ENCODE results near the gene CDK14. TPM values are rescaled to one million over a fixed set of nuclear protein-coding genes. Genes with fewer than 3 reads are reported as not detected.
"Not testable (repeated sequence)": the region's sequence is repeated elsewhere in the genome, so short reads cannot be mapped to it uniquely, and the experiment has no call there.

CDK14 gene
- total RNA-seq, 4 donors from 2014 or later = 22.2 to 36.3 (median 28.6) TPM

GRCh38 chr7:90752051-90752450, 155.9 kb downstream of the CDK14 start:
- Histone ChIP-seq H3K27ac (no peak overlapping the region), H3K4me1 (no peaks in the 10 kb centered on the region), H3K27me3 (no peaks in the 10 kb centered on the region), H3K36me3 (peaks cover 0 to 8% (median 0%) of the 10 kb centered on the region in 3 donors), H3K4me3 (no peak overlapping the region), H3K9me3 (no peaks in the 10 kb centered on the region)
- 88 to 90% methylated on average over 1 of the region's 1 CpG for WGBS, 2 donors
- TF ChIP-seq POLR2A (IDR thresholded peaks at IDR 0.05) = no peak
- TF ChIP-seq CTCF (IDR thresholded peaks at IDR 0.05) = no peak
- no peak for TF ChIP-seq EP300 (IDR thresholded peaks at IDR 0.05)
- DNase-seq (ENCODE audit: low spot score in 2 of 2) = no peak

GRCh38 chr7:90755041-90755440, 158.9 kb downstream of the CDK14 start:
- peaks cover 0 to 10% (median 0%) of the 10 kb centered on the region in 4 donors for H3K4me1 ChIP-seq
- no peaks in the 10 kb centered on the region for H3K27me3 ChIP-seq
- no peak overlapping the region for H3K27ac ChIP-seq
- no peak for DNase-seq (ENCODE audit: low spot score in 2 of 2)
- no peak overlapping the region for H3K4me3 ChIP-seq
- H3K9me3 ChIP-seq = no peaks in the 10 kb centered on the region
- TF ChIP-seq CTCF (IDR thresholded peaks at IDR 0.05) = no peak
- no peak for TF ChIP-seq POLR2A (IDR thresholded peaks at IDR 0.05)
- TF ChIP-seq EP300 (IDR thresholded peaks at IDR 0.05) = no peak
- 72 to 94% methylated on average over 3 of the region's 3 CpGs for WGBS, 2 donors
- H3K36me3 ChIP-seq = no peaks in the 10 kb centered on the region

GRCh38 chr7:90756366-90756765, 160.2 kb downstream of the CDK14 start:
- H3K9me3 ChIP-seq = no peaks in the 10 kb centered on the region
- TF ChIP-seq EP300 (IDR thresholded peaks at IDR 0.05) (no peak), CTCF (IDR thresholded peaks at IDR 0.05) (no peak), POLR2A (IDR thresholded peaks at IDR 0.05) (no peak)
- DNase-seq (ENCODE audit: low spot score in 2 of 2) = no peak
- no peaks in the 10 kb centered on the region for H3K27me3 ChIP-seq
- WGBS, 2 donors = 96% methylated on average over 1 of the region's 1 CpG
- H3K27ac ChIP-seq = no peak overlapping the region
- H3K4me3 ChIP-seq = no peak overlapping the region
- peaks cover 0 to 21% (median 2%) of the 10 kb centered on the region in 4 donors for H3K4me1 ChIP-seq
- H3K36me3 ChIP-seq = no peaks in the 10 kb centered on the region

- H3K36me3 ChIP-seq; H3K27ac ChIP-seq; H3K4me3 ChIP-seq; DNase-seq (ENCODE audit: low spot score in 2 of 2); H3K27me3 ChIP-seq; H3K9me3 ChIP-seq: not testable (repeated sequence)
- peaks cover 0 to 24% (median 2%) of the 10 kb centered on the region in 4 donors for H3K4me1 ChIP-seq
- WGBS, 2 donors = 88 to 93% methylated on average over 9 of the region's 9 CpGs
Measured at GRCh38 chr7:90757565-90757950, 161.4 kb downstream of the CDK14 start.

GRCh38 chr7:90758933-90759562, 162.9 kb downstream of the CDK14 start:
- peaks cover 0 to 24% (median 2%) of the 10 kb centered on the region in 4 donors for H3K4me1 ChIP-seq
- 80 to 89% methylated on average over 6 of the region's 6 CpGs for WGBS, 2 donors
- no peak overlapping the region for H3K4me3 ChIP-seq
- H3K27ac ChIP-seq = no peak overlapping the region
- H3K27me3 ChIP-seq = no peaks in the 10 kb centered on the region
- H3K9me3 ChIP-seq = no peaks in the 10 kb centered on the region
- no peak for DNase-seq (ENCODE audit: low spot score in 2 of 2)
- TF ChIP-seq POLR2A (IDR thresholded peaks at IDR 0.05) (no peak), CTCF (IDR thresholded peaks at IDR 0.05) (no peak), EP300 (IDR thresholded peaks at IDR 0.05) (no peak)
- no peaks in the 10 kb centered on the region for H3K36me3 ChIP-seq

GRCh38 chr7:90759710-90760109, 163.6 kb downstream of the CDK14 start:
- no peak for DNase-seq (ENCODE audit: low spot score in 2 of 2)
- H3K9me3 ChIP-seq = no peaks in the 10 kb centered on the region
- no peaks in the 10 kb centered on the region for H3K27me3 ChIP-seq
- H3K27ac ChIP-seq = no peak overlapping the region
- TF ChIP-seq CTCF (IDR thresholded peaks at IDR 0.05) = no peak
- TF ChIP-seq EP300 (IDR thresholded peaks at IDR 0.05) = no peak
- TF ChIP-seq POLR2A (IDR thresholded peaks at IDR 0.05) = no peak
- no peaks in the 10 kb centered on the region for H3K36me3 ChIP-seq
- no peak overlapping the region for H3K4me3 ChIP-seq
- H3K4me1 ChIP-seq = peaks cover 0 to 24% (median 2%) of the 10 kb centered on the region in 4 donors
